Femur (tissue), 1 donor: ENCODE measurements around the gene KIAA1143.

Experiments used
- DNase-seq: peaks from one replicate; pipeline ENCODE4 v3.0.0-alpha.2; 2017

KIAA1143 gene

DNA sequence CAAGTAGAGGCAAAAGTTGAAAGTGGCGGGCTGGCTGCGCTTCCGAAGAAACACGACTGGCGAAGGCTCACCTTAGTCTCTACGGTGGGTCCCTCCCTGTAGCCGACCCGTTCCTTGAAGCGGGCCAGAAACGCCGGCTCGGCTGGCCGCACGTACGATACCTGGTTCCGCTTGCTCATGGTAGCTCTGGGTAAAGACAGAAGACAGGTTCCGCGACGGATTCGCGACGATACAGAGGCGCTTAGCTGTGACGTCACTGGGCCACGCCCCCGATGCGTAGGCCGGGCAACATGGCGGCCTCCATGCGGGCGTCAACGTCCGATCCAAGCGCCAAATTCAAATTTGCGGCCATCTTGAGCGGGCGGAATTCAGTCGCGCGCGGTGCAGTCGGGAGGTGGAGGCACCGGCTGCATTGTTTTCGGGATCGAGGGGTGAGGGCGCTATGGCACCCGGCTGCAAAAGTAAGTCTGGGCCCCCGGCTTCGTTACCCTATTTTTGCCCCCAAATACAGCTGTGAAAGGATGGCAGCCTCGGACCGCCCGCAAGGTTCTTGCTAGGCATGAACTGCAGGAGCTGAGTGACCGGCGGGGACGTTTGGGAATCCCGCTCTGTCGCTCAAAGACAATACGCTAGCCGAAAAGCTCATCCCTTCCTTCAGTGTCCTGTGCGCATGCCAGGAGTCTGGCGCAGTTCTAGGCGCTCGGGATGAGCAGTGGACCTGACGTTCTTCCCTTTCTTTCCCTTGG lies at the start of gene KIAA1143, which contains the start of gene KIF15:
TSS of gene KIAA1143 (minus strand) at position 196 of the 746 bp plus-strand sequence. CDS start at position 179, 17 bp downstream.
TSS of gene KIF15 (plus strand) at position 371 of the 746 bp plus-strand sequence. CDS start at position 443, 72 bp downstream.
- peak; percentile 98 for DNase-seq

DNA sequence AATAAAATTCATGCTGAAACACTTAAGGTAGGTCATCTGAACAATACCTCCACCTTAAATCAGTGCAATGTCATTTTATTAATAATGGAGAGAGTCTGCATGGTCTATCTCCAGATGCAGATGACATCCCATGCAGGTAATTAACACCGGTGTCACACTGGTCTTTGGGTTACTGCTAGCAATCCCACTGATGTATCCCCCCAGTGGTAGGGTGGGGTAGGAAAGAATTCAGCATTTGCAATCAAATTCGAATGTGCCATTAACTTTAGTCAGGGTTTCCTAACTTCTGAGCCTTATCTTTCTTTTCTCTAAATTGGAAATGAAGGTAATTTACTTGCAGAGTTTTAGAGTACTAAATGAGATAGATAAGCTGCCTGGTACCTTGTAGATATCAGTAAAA lies 44.5 kb upstream of the KIAA1143 start:
- DNase-seq = no peak

DNA sequence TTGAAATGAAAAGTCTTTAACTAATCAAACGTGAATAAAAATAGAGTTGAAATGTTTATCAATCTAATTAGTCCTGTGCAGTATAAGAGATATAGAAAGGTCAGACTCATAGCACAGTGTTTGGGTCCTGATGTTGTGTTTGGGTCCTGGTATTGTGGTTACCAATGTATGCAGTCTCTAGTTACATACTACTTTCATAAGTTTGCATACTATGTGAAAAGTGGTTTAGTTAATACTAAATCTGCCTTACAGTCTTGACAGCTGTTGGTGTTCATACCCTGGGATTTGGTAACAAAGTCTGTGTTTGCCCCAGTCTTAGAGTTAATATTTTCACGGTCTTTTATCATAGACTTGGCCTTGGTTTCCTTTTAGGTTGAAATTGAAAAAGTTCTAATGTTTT lies 41.9 kb upstream of the KIAA1143 start:
- no peak for DNase-seq

DNA sequence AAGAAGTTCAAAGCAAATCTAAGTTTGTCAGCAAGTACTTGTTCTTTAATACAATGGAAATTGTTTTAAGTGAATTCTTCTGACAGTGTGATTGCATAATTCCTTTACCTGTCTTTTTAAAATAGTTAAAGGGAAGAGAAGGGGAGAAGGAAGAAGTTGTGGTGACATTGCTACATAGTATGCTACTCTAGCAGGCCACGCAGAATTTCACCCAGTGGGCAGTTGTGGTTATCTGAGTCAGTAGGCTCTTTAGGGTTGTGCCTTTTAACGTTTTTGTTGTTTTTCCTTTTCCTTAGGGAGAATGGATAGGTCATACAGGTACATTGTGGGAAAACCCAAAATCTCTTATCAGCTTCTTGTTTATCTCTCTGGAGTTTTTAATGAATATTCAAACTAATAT lies 40.6 kb upstream of the KIAA1143 start:
- DNase-seq = no peak

DNA sequence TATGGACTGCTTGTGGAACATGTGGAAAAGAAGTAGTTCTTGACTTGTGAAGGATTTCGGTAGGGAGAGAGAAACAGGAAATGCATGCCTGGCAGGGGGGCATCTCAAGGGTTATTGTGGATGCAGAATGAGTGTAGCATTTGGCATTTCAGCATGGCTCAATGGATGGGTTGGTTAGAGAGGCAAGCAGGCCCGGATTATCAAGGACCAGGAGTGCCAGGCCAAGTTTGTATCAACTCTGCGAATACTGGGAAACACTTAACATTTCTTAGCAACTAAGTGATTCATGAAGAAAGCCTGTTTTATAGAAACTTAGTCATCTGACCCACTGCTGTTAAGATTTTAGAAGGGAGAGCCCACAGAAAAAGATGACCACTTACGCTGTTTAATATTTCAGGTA lies 33.8 kb upstream of the KIAA1143 start:
- no peak for DNase-seq

DNA sequence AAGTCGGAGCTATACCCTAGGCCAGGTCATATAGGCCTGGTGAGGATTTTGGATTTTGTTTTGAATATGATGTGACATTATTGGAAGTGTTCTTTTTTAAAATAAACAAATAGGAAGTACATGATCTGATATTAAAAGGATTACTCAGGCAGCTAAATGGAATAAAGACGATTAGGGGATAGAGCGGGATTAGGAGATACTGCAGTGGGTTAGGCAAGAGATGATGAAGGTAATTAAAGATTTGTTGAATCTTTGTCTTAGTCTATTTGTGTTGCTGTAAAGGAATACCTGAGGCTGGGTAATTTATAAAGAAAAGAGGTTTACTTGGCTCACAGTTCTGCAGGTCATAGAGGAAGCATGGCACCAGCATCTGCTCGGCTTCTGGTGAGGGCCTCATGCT lies 21.5 kb upstream of the KIAA1143 start:
- no peak for DNase-seq

DNA sequence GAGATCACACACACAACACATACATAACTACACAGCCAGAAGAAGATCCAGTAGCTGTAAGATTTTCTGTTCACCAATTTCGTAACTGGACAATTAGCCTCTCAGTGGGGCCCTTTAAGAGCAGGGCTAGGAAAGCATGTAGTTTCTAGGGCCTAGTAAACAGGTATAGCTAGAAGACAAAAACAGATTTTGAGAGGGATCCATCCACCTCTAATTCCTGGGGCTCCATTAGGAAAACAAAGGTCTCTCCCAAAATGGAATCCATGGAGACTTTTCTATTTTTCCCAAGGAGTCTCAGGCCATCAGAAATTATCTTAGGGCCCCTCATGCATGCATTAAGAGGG lies 10.7 kb upstream of the KIAA1143 start:
- DNase-seq = no peak

DNA sequence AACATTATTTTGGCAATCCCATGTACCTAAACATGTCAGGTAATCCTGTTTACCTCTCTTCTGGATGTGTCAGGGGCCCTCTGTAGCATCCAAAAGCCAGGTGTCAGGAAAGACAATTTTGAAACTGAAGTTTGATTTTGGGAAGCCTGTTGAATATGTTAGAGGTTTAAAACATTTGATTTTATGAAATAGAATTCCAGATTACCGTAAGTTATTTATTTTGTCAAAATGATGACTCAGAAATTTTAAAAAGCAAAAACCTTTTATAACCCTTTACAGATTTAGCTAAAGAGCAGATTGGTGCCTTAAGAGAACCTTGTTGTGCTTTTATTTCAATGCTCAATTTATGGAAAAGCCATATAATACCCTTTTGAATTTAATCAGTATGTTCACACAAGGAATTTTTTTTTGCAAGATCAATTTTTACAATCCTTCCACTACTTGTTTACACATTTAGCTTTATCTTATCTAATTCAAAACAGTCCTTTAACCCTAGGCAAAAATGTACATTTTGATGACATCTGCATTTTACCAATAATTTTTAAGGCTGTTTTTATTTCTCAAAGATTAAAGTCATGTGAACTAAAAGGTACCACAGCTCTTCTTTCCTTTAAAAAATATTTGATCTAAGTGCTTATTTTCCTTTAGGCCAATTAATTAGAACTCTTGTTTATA lies 10.1 kb upstream of the KIAA1143 start:
- no peak for DNase-seq

DNA sequence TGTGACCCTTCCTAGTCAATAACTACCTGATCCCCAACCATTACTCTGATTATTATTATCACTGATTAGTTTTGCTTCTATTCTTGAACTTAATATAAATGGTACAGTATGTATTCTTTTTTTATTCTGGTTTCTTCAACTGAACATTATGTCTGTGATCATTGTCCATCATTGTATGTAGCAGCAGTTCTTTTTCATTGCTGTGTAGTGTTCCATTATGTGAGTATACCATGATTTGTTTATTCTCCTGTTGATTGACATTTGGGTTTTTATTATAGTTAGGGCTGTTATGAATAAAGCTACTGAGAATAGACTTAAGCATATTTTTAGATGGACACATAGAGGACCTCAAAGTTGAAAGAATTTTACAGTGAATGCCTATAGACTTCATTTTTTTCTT lies 2.8 kb upstream of the KIAA1143 start:
- DNase-seq = no peak

DNA sequence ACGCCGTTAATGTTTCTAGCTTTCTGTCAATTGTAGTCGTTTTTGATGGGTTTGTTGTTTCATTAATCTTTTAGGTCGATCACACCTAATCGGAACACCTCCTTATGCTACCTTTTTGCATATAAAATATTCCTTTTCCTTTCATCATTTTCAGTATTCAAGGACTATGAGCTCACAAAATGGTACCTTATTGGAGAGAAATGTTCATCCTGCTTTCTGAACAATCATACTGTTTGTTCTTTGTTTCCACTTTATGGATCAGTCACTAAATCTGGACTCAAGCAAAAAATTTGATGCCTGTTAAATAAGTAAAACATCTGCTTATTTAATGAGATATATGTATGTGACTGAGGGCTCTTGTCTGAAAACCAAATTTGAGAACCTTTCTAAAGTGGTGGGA lies 1.3 kb upstream of the KIAA1143 start:
- DNase-seq = no peak

DNA sequence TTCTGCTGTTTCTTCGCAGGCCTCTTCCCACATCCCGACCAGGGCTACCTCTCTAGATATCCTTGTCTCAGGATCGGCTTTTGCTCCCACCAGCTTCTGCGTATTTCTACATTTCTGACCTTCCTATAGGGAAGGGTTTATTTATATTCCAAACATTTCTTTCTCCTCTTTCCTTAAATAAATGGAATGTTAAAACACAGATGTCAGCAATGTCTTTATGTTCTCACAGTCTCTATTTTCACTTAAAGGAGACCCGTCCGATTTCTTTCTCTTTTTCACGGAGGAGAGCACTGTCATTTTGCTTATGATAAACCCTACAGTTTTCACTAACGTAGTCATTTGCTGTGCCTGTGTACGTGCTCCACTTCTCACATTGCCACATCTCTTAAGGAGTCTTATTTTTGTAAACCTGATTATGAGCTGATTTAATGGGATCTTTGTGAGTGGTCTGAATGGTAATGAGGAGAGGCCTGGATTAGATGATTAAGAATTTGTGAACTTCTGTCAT lies 805 bp upstream of the KIAA1143 start:
- no peak for DNase-seq

DNA sequence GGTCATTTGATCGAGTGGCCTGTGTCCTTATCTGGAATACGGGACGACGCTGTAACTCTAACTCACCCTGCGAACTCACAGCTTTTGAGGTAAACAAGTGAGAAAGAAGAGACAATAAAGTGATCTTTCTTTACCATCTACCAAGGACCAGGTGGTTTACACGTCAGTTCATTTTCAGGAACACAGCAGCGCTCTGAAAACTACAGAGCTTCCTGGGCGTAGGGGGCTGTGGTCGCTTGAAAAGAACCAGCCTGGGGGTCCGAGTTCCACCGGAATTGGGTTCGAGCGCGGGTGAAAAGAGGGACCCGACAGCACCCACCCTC lies 357 bp downstream of the KIAA1143 start:
- DNase-seq = no peak

DNA sequence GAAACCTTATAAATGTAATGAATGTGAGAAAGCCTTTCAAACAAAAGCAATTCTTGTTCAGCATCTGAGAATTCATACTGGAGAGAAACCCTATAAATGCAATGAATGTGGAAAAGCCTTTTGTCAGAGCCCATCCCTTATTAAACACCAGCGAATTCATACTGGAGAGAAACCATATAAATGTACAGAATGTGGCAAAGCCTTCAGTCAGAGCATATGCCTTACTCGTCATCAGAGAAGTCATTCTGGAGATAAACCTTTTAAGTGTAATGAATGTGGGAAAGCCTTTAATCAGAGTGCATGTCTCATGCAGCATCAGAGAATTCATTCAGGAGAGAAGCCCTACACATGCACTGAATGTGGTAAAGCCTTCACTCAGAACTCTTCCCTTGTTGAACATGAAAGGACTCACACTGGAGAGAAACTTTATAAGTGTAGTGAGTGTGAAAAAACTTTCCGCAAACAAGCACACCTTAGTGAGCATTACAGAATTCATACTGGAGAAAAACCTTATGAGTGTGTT lies 26.7 kb downstream of the KIAA1143 start:
- DNase-seq = no peak

DNA sequence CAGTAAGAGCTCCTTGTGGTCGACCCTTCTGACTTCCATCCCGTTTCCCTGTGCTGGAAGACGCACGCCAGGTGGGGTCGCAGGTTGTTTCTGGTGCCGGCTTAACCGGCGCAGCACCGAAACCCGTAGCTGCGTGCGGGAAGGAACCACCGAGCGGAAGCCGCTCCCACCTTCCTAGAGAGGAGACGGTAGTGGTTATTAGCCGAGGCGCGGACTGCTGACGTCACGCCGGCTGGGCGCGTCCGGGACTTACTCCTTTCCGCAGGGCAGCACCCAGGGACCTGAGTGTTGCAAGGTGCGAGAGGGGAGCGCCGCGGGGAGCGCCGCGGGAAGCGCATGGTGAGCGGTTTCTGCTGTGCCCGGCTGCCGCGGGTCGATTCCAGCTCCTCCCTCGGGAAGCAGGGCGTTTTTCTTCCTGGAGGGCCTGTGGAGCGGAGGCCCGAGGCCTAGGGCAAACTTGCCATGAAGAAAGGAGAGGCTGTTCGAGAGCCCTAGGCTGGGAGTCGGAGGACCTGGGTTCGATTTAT lies 32.0 kb downstream of the KIAA1143 start, which contains the start of gene ZNF501:
TSS of gene ZNF501 (plus strand) at position 252 of the 527 bp plus-strand sequence. CDS start 4,787 bp downstream, outside the sequence.
- DNase-seq = peak; percentile 96

DNA sequence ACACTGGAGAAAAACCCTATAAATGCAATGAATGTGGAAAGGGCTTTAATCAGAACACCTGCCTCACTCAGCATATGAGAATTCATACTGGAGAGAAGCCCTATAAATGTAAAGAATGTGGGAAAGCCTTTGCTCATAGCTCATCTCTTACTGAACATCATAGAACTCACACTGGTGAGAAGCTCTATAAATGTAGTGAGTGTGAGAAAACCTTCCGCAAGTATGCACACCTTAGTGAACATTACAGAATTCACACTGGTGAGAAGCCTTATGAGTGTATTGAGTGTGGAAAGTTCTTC lies 39.4 kb downstream of the KIAA1143 start:
- DNase-seq = no peak

DNA sequence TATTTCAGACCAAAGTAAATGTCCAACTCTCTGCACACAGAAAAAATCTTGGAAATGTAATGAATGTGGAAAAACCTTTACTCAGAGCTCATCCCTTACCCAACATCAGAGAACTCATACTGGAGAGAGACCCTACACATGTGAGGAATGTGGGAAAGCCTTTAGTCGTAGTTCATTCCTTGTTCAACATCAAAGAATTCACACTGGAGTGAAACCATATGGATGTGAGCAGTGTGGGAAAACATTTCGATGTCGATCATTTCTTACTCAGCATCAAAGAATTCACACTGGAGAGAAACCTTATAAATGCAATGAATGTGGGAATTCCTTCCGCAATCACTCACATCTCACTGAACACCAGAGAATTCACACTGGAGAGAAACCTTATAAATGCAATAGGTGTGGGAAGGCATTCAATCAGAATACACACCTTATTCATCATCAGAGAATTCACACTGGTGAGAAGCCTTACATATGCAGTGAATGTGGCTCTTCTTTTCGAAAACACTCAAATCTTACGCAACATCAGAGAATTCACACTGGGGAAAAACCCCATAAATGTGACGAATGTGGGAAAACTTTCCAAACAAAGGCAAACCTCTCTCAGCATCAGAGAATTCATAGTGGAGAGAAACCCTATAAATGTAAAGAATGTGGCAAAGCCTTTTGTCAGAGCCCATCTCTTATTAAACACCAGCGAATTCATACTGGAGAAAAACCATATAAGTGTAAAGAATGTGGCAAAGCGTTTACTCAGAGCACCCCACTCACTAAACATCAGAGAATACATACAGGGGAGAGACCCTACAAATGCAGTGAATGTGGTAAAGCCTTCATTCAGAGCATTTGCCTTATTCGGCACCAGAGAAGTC lies 40.0 kb downstream of the KIAA1143 start:
- no peak for DNase-seq

DNA sequence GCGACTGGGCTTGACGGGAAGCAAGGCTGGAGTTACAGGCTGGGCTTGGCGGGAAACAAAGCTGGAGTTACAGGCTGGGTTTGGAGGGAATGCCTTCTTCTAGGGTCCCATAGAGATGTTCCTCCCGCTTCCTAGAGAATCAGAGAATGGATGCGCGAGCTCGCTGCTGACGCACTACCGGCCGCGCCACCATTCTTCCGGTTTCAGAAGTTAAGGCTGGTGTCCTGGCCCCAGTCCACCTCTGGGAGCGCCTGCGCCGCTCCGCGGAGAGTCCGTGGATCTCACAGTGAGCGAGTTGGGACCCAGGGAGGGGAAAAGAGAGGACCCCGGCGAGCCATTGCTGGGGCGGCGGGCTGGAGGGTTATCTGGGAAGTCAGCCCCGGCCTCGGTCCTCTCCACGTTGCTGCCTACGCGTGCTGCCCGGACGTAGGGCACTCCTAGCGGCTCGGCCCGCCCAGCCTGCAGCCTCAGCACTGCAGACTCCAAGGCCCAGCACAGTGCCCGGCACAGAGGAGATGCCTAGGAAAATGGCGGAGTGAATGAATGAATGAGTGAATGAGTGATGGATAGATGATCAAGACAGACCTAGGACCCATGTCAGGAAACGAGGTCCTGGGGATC lies 48.9 kb downstream of the KIAA1143 start, which contains the start of gene ZNF502:
TSS of gene ZNF502 (plus strand) at position 206 of the 621 bp plus-strand sequence. CDS start 7,602 bp downstream, outside the sequence.
- DNase-seq = peak; percentile 94
